K562 (cell line): ENCODE data around the gene CDCP1. TPM values are rescaled to one million over a fixed set of nuclear protein-coding genes. Genes with fewer than 3 reads are reported as not detected.

Source experiments
- BRD9 ChIP-seq: fragments of 450-650 bp; IDR thresholded peaks from 2 replicates; pipeline ENCODE4 v1.6.1; 2018; ENCODE audit warnings: low read depth; ENCODE audit not compliant: partially characterized antibody
- GATAD2B ChIP-seq: fragments of 450-650 bp; IDR thresholded peaks from 2 replicates; pipeline ENCODE4 v1.6.1; 2017; ENCODE audit warnings: mild to moderate bottlenecking, borderline replicate concordance
- HNRNPLL ChIP-seq: fragments of 200-400 bp; formaldehyde crosslinking; IDR thresholded peaks from 2 replicates; pipeline ENCODE4 v1.6.1; 2017; ENCODE audit warnings: low read length, low read depth, mild to moderate bottlenecking; ENCODE audit not compliant: poor library complexity, severe bottlenecking
- L3MBTL2 ChIP-seq: fragments of 450-650 bp; IDR thresholded peaks from 2 replicates; pipeline ENCODE4 v1.6.1; 2016; ENCODE audit warnings: mild to moderate bottlenecking, moderate library complexity
- MLLT1 ChIP-seq, 2 experiments: fragments of 450-650 bp; IDR thresholded peaks; 2 replicates each; pipeline ENCODE4 v1.6.1; 2016
- NFYB ChIP-seq: IDR thresholded peaks from 2 replicates; pipeline ENCODE4 v1.6.1; 2011; ENCODE audit warnings: mild to moderate bottlenecking, moderate library complexity; ENCODE audit not compliant: insufficient read length; ENCODE audit errors: extremely low read depth
- NUFIP1 ChIP-seq: fragments of 450-650 bp; IDR thresholded peaks from 2 replicates; pipeline ENCODE4 v1.6.1; 2018; ENCODE audit not compliant: partially characterized antibody
- STAT6 ChIP-seq: sonication (generic); formaldehyde crosslinking; IDR thresholded peaks from 2 replicates; pipeline ENCODE4 v1.8.1; 2023; ENCODE audit warnings: mild to moderate bottlenecking, missing genetic modification reagents
- UBTF ChIP-seq, 2 experiments: IDR thresholded peaks; 2 replicates each; pipeline ENCODE4 v1.6.1; 2012; ENCODE audit warnings: improper control_type of control experiment in 2 of 2, low read depth in 2 of 2, low read length in 2 of 2, borderline replicate concordance in 1 of 2
- ZBTB34 ChIP-seq: fragments of 250-450 bp; sonication (Bioruptor Pico); IDR thresholded peaks from 2 replicates; pipeline ENCODE4 v1.8.0; 2021; ENCODE audit warnings: mild to moderate bottlenecking, moderate library complexity
- ZEB2 ChIP-seq: fragments of 450-650 bp; IDR thresholded peaks from 2 replicates; pipeline ENCODE4 v1.6.1; 2016
- ZNF12 ChIP-seq: sonication (generic); formaldehyde crosslinking; IDR thresholded peaks from 2 replicates; pipeline ENCODE4 v1.4.0; 2020; ENCODE audit warnings: mild to moderate bottlenecking, missing genetic modification reagents
- ZNF324 ChIP-seq: fragments of 250-450 bp; sonication (Bioruptor Pico); IDR thresholded peaks from 2 replicates; pipeline ENCODE4 v1.4.0; 2020; ENCODE audit warnings: mild to moderate bottlenecking
- polyA plus RNA-seq, 8 experiments: library from polyadenylated mRNA; depleted of rRNA in 4 of 8; stranded (reverse) in 5 of 8; unstranded in 3 of 8; fragments of >200 nt; fragmentation: Nextera tagmentation in 2 of 8; fragmentation: Illumina TruSeq in 1 of 8; extraction: Ambion mirVana in 2 of 8; extraction: Trizol in 1 of 8; gene quantifications; 2 replicates each; pipeline versions ENCODE4 v1.2.1 to v1.2.3, GENCODE V29; 2011 to 2014; ENCODE audit warnings: inconsistent platforms in 1 of 8, missing spikeins in 1 of 8
- total RNA-seq, 7 experiments: library from RNA; depleted of rRNA in 6 of 7; stranded (reverse); fragments of >200 nt in 6 of 7; fragmentation: Illumina TruSeq in 2 of 7; extraction: Trizol in 2 of 7; gene quantifications; 2 replicates each; pipeline versions ENCODE4 v1.2.1 to v1.2.3, GENCODE V29; 2011 to 2021; ENCODE audit warnings: low replicate concordance in 1 of 7
- TF ChIP-seq, protein P1 (sequence below), 2 experiments: fragments of 450-650 bp in 1 of 2; IDR thresholded peaks; 2 replicates each; pipeline ENCODE4 v1.6.1; 2011 to 2017; ENCODE audit warnings: low read depth in 2 of 2, antibody characterized with exemption in 1 of 2, borderline replicate concordance in 1 of 2, low read length in 1 of 2, mild to moderate bottlenecking in 1 of 2, mixed read lengths in 1 of 2; ENCODE audit not compliant: control insufficient read depth in 1 of 2

Gene CDCP1
- total and polyA plus RNA-seq, 9 of the 15 experiments (the other 6 are each of a cell fraction or from before 2014, with no cell fraction given), result 3.9 to 16.4 (median 5.2) TPM

DNA sequence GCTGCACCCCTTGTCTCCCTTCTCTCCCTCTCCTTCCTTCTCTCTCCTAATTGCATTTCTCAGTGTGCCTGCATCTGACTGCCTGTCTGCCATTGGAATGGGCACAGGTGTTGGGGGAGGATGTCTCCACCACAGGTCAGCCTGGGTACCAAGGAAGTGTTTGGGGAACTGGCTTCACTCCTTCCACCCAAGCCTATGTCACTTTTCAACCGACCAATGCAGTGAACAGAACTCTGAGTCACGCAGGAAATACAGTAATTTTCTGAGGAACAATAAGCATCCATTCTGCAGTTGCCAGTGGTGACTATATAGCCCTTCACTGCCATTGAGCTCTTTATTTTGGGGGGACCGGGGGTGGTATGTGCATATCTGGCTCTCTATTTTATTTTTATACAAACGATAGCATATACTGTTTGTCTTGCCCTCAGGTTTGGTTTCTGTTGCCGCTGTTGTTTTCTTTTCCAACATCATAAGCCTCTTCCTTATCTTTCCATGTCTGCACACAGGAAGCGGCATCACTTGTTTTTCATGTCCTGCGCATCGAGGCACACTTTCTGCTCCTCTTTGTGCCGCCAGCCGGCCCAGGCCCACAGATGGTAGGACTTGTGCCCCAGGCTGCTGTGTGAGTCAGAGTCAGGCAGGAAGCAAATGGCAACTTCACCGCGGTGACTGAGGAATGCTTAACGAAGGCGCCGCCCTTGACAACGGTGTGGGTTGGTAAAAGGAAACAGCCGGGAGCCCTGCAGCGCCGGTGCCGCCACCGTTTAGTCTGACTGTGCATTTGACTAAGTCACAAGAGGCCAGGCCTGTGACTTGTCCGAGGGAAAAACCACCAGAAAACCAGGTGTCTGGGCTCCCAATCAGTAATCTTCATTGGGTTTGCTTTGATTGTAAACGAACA, 21.1 kb upstream of the CDCP1 start (continued):
- TF ChIP-seq ZBTB34 (no peak; the same call in 1 of the 2 replicates), MLLT1 (IDR thresholded peaks at IDR 0.05) (0 out of 4 replicates have a peak, but pooled peaks have one; percentile 19 to 32), UBTF (IDR thresholded peaks at IDR 0.05; ENCODE audit: borderline replicate concordance in 1 of 2, low read depth in 2 of 2, low read length in 2 of 2) (peak; percentile 51 to 85; a peak in 3 of 4 replicates), L3MBTL2 (peak; percentile 82), NFYB (no peak), HNRNPLL (peak; percentile 41), BRD9 (peak; percentile 21), GATAD2B (peak; percentile 34; the same call in 1 of the 2 replicates), STAT6 (CRISPR knock-in tag) (0 out of 2 replicates have a peak, but pooled peaks have one; percentile 28), NUFIP1 (peak; percentile 35), ZEB2 (0 out of 2 replicates have a peak, but pooled peaks have one; percentile 32), ZNF12 (no peak), ZNF324 (CRISPR knock-in tag) (peak; percentile 54; the same call in 1 of the 2 replicates)
- TF ChIP-seq, protein P1, sequence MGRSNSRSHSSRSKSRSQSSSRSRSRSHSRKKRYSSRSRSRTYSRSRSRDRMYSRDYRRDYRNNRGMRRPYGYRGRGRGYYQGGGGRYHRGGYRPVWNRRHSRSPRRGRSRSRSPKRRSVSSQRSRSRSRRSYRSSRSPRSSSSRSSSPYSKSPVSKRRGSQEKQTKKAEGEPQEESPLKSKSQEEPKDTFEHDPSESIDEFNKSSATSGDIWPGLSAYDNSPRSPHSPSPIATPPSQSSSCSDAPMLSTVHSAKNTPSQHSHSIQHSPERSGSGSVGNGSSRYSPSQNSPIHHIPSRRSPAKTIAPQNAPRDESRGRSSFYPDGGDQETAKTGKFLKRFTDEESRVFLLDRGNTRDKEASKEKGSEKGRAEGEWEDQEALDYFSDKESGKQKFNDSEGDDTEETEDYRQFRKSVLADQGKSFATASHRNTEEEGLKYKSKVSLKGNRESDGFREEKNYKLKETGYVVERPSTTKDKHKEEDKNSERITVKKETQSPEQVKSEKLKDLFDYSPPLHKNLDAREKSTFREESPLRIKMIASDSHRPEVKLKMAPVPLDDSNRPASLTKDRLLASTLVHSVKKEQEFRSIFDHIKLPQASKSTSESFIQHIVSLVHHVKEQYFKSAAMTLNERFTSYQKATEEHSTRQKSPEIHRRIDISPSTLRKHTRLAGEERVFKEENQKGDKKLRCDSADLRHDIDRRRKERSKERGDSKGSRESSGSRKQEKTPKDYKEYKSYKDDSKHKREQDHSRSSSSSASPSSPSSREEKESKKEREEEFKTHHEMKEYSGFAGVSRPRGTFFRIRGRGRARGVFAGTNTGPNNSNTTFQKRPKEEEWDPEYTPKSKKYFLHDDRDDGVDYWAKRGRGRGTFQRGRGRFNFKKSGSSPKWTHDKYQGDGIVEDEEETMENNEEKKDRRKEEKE (IDR thresholded peaks at IDR 0.05; ENCODE audit: borderline replicate concordance in 1 of 2, control insufficient read depth in 1 of 2, low read depth in 2 of 2, low read length in 1 of 2), result 0 out of 4 replicates have a peak, but pooled peaks of 1 of the 2 experiments have one; percentile 49
